Stimulated activated CD8-positive, alpha-beta memory T cell treated with anti-CD3 and anti-CD28 coated beads, Interleukin-15, amount 100 ng/mL, for 1 hour (primary cell): ENCODE data around the gene ALK.

Source experiments
- DNase-seq: peaks from one replicate; pipeline ENCODE4 v3.0.0-alpha.2; 2020; ENCODE audit warnings: low read depth

ALK gene

GRCh38 chr2:29610569-29610968 lies 310.8 kb downstream of the ALK start:
- DNase-seq = no peak

- DNase-seq = no peak
Observed at GRCh38 chr2:29607038-29607420, 314.4 kb downstream of the ALK start.

- DNase-seq = no peak
Observed at GRCh38 chr2:29606104-29607037, 315.0 kb downstream of the ALK start.

- DNase-seq = no peak
Observed at GRCh38 chr2:29603341-29603740, 318.0 kb downstream of the ALK start.

- no peak for DNase-seq
Observed at GRCh38 chr2:29601872-29602271, 319.5 kb downstream of the ALK start.

GRCh38 chr2:29601321-29601720 lies 320.1 kb downstream of the ALK start:
- no peak for DNase-seq

GRCh38 chr2:29599946-29600345 lies 321.4 kb downstream of the ALK start:
- DNase-seq = no peak

- DNase-seq = no peak
Observed at GRCh38 chr2:29598978-29599377, 322.4 kb downstream of the ALK start.

GRCh38 chr2:29597035-29597434 lies 324.4 kb downstream of the ALK start:
- DNase-seq = no peak

- no peak for DNase-seq
Observed at GRCh38 chr2:29596584-29596983, 324.8 kb downstream of the ALK start.

GRCh38 chr2:29591600-29591999 lies 329.8 kb downstream of the ALK start:
- DNase-seq = no peak

- no peak for DNase-seq
Observed at GRCh38 chr2:29590211-29590610, 331.2 kb downstream of the ALK start.

GRCh38 chr2:29589440-29590103 lies 331.8 kb downstream of the ALK start:
- no peak for DNase-seq

GRCh38 chr2:29587402-29588190 lies 333.8 kb downstream of the ALK start:
- DNase-seq = no peak

- DNase-seq = no peak
Observed at GRCh38 chr2:29586919-29587318, 334.5 kb downstream of the ALK start.

- DNase-seq = no peak
Observed at GRCh38 chr2:29583548-29584156, 337.7 kb downstream of the ALK start.

GRCh38 chr2:29583104-29583503 lies 338.3 kb downstream of the ALK start:
- no peak for DNase-seq

GRCh38 chr2:29582062-29582461 lies 339.3 kb downstream of the ALK start:
- DNase-seq = no peak

- DNase-seq = no peak
Observed at GRCh38 chr2:29580223-29580622, 341.2 kb downstream of the ALK start.

GRCh38 chr2:29579495-29580169 lies 341.8 kb downstream of the ALK start:
- no peak for DNase-seq

GRCh38 chr2:29578084-29578598 lies 343.2 kb downstream of the ALK start:
- no peak for DNase-seq
